ENCODE results near the gene CARF. TPM values are rescaled to one million over a fixed set of nuclear protein-coding genes. Genes with fewer than 3 reads are reported as not detected.

Gene CARF
- total RNA-seq, 1 donor from 2014 or later: 5.5 TPM

GRCh38 chr2:202918860-202919259 lies 6.8 kb downstream of the CARF start:
- no peak overlapping the region for H3K4me3 ChIP-seq (ENCODE audit: low read depth, low read length)
- no peak for DNase-seq (ENCODE audit: low read depth)
- TF ChIP-seq CTCF (conservative IDR thresholded peaks at IDR 0.05; ENCODE audit: low read depth, low read length): no peak

GRCh38 chr2:202932425-202933138 lies 20.5 kb downstream of the CARF start:
- peak; percentile 9 for DNase-seq (ENCODE audit: low read depth)
- no peak for TF ChIP-seq CTCF (conservative IDR thresholded peaks at IDR 0.05; ENCODE audit: low read depth, low read length)
- no peak overlapping the region for H3K4me3 ChIP-seq (ENCODE audit: low read depth, low read length)

- no peak for TF ChIP-seq CTCF (conservative IDR thresholded peaks at IDR 0.05; ENCODE audit: low read depth, low read length)
- no peak for DNase-seq (ENCODE audit: low read depth)
- no peak overlapping the region for H3K4me3 ChIP-seq (ENCODE audit: low read depth, low read length)
Observed at GRCh38 chr2:202933139-202933510, 21.1 kb downstream of the CARF start.

GRCh38 chr2:202933958-202934357 lies 21.9 kb downstream of the CARF start:
- DNase-seq (ENCODE audit: low read depth): no peak
- TF ChIP-seq CTCF (conservative IDR thresholded peaks at IDR 0.05; ENCODE audit: low read depth, low read length): no peak
- no peak overlapping the region for H3K4me3 ChIP-seq (ENCODE audit: low read depth, low read length)

GRCh38 chr2:202934456-202934855 lies 22.4 kb downstream of the CARF start:
- TF ChIP-seq CTCF (conservative IDR thresholded peaks at IDR 0.05; ENCODE audit: low read depth, low read length): no peak
- DNase-seq (ENCODE audit: low read depth): no peak
- no peak overlapping the region for H3K4me3 ChIP-seq (ENCODE audit: low read depth, low read length)

- no peak for TF ChIP-seq CTCF (conservative IDR thresholded peaks at IDR 0.05; ENCODE audit: low read depth, low read length)
- no peak overlapping the region for H3K4me3 ChIP-seq (ENCODE audit: low read depth, low read length)
- DNase-seq (ENCODE audit: low read depth): no peak
Observed at GRCh38 chr2:202938960-202939359, 26.9 kb downstream of the CARF start.

- H3K4me3 ChIP-seq (ENCODE audit: low read depth, low read length): no peak overlapping the region
- no peak for DNase-seq (ENCODE audit: low read depth)
- TF ChIP-seq CTCF (conservative IDR thresholded peaks at IDR 0.05; ENCODE audit: low read depth, low read length): no peak
Observed at GRCh38 chr2:202941771-202942170, 29.7 kb downstream of the CARF start.
